Coronary artery (tissue), 2 donors: ENCODE data around the gene ANAPC16.

Experiments
- DNase-seq: peaks from one replicate; pipeline ENCODE4 v3.0.0-alpha.2; 2017; ENCODE audit warnings: low spot score
- H3K27ac ChIP-seq, 2 donors: fragments of 200-600 bp; sonication (generic); one replicate each; pipeline ENCODE4 v1.5.1; 2016 to 2019
- H3K4me3 ChIP-seq: fragments of 200-600 bp; sonication (generic); 2 replicates; pipeline ENCODE4 v1.5.1; 2016; ENCODE audit warnings: mild to moderate bottlenecking, moderate library complexity
- TF ChIP-seq, protein P1 (sequence below): fragments of 200-600 bp; sonication (generic); IDR thresholded peaks from one replicate; pipeline ENCODE4 v1.5.1; 2019; ENCODE audit warnings: antibody characterized with exemption

Gene ANAPC16

DNA sequence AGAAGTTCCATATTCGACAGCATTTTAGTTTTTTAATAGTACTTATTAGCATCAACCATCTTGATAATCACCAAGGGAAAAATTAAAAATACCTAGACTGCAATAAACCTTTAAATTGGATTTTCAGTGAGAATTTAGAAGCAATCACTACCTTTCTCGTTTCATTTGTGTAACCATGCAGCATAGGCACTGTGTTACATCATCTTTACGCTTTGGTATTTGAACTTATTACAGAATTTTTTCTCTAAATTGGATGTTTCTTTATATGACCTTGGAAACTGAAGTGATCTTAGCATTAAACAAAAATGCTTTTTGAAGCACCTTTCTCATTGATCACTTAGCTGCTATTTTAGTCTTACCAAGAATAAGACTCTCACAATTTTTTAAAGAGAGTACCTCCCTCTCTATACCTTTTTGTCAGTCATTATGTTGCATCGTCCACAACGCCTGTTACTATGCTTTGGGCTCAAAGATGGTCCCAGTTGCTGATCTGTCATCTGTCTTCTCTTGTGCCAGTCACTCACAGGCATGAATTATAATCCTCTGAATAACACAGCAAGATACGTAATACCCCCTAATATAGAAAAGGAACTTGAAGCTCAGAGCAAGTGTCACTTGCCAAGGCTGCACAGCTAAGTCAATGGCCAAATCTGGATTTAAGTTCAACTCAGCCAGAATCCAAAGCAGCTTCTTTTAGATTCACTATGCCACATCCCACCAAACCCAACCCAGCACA lies 19.9 kb downstream of the ANAPC16 start:
- peak overlapping the region in 1 of 2 donors; percentile 9 for H3K27ac ChIP-seq

DNA sequence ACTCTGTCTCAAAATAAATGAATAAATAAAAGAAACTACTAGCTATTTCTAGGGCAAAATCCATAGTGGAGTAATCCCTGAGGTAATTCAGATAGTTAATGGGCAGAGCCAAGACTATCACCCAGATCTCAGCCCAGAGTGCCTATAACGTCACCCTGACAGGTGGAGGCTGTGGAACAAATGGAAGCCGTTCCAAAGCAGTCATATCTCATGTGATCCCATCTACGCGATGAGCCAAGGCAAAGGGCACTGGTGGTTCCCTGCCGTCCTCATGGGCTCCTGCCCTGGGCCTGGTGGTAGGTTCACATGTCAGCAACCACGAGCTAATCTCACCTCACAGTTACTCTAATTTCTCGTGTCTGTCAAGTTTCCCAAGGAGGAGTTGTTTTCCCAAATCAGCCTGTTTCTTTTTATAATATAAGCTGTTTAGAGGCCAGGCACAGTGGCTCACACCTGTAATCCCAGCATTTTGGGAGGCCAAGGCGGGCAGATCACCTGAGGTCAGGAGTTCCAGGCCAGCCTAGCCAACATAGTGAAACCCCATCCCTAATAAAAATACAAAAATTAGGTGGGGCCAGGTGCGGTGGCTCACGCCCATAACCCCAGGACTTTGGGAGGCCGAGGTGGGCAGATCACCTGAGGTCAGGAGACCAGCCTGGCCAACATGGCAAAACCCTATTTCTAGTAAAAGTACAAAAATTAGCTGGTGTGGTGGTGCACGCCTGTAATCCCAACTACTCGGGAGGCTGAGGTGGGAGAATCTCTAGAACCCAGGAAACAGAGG lies 22.8 kb downstream of the ANAPC16 start:
- H3K4me3 ChIP-seq, result no peak overlapping the region
- TF ChIP-seq, protein P1, sequence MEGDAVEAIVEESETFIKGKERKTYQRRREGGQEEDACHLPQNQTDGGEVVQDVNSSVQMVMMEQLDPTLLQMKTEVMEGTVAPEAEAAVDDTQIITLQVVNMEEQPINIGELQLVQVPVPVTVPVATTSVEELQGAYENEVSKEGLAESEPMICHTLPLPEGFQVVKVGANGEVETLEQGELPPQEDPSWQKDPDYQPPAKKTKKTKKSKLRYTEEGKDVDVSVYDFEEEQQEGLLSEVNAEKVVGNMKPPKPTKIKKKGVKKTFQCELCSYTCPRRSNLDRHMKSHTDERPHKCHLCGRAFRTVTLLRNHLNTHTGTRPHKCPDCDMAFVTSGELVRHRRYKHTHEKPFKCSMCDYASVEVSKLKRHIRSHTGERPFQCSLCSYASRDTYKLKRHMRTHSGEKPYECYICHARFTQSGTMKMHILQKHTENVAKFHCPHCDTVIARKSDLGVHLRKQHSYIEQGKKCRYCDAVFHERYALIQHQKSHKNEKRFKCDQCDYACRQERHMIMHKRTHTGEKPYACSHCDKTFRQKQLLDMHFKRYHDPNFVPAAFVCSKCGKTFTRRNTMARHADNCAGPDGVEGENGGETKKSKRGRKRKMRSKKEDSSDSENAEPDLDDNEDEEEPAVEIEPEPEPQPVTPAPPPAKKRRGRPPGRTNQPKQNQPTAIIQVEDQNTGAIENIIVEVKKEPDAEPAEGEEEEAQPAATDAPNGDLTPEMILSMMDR, result no peak
- no peak overlapping the region for H3K27ac ChIP-seq
- no peak for DNase-seq

More for the DNA sequence above, 19.9 kb downstream of the ANAPC16 start:
- H3K4me3 ChIP-seq, result no peak overlapping the region
- TF ChIP-seq, protein P1, result no peak
- DNase-seq, result no peak

DNA sequence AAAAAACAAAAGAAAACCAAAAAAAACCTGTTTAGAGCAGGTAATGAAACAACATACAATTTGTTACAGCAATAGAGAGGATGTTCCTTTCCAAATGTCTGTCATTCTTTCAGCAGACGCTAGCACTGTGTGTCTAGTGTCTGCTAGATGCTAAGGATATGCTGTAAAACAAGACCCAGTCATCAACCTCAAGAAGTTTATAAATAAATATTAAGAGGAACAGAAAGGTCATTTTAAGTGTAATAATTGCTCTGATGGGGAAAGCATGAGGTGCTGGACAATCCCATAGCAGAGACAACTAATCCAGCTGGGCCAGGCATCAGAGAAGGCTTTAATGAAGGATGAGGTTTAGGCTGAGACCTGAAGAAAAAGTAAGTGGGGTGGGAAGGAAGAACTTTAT lies 23.6 kb downstream of the ANAPC16 start:
- Histone ChIP-seq H3K27ac (no peak overlapping the region), H3K4me3 (no peak overlapping the region)
- no peak for DNase-seq
- TF ChIP-seq, protein P1, result no peak

DNA sequence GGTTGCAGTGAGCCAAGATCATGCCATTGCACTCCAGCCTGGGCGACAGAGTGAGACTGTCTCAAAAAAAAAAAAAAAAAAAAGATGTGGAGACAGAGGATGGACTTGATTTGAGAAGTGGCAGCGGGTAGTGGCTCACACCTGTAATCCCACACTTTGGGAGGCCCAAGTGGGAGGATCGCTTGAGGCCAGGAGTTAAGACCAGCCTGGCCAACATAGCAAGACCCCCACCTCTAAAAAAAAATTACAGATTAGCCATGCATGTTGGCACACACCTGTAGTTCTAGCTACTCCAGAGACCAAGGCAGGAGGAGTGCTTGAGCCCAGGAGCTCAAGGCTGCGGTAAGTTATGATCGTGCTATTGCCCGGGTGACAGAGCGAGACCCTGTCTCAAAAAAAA lies 24.6 kb downstream of the ANAPC16 start:
- DNase-seq, result no peak
- no peak overlapping the region for H3K27ac ChIP-seq
- TF ChIP-seq, protein P1, result no peak
- no peak overlapping the region for H3K4me3 ChIP-seq

- no peak for DNase-seq
- TF ChIP-seq, protein P1, result no peak
- Histone ChIP-seq H3K27ac (peak overlapping the region; percentile 60 to 89), H3K4me3 (no peak overlapping the region)
Observed at GRCh38 chr10:72241691-72242252, 26.0 kb downstream of the ANAPC16 start.

GRCh38 chr10:72242675-72243074 lies 26.9 kb downstream of the ANAPC16 start:
- TF ChIP-seq, protein P1, result no peak
- Histone ChIP-seq H3K4me3 (no peak overlapping the region), H3K27ac (peak overlapping the region; percentile 84 to 89)
- peak; percentile 91 for DNase-seq
